Measurements from ENCODE around the gene IFI6. TPM values are rescaled to one million over a fixed set of nuclear protein-coding genes. Genes with fewer than 3 reads are reported as not detected.
A peak's percentile ranks its signal among the peaks of the same experiment; 100 is the strongest.

The IFI6 gene
- total and polyA plus RNA-seq, 5 donors, result 46.2 to 145 (median 59.3) TPM

GRCh38 chr1:27661412-27662075, 10.4 kb downstream of the IFI6 start:
- Histone ChIP-seq H3K27me3 (ENCODE audit: control insufficient read depth, insufficient read depth) (no peaks in the 10 kb centered on the region), H3K4me1 (ENCODE audit: control insufficient read depth, insufficient read depth, low read length) (peaks cover 6% of the 10 kb centered on the region), H3K9me3 (ENCODE audit: control insufficient read depth, low read length) (no peaks in the 10 kb centered on the region), H3K27ac (ENCODE audit: low read length) (no peak overlapping the region), H3K4me3 (ENCODE audit: low read length) (no peak overlapping the region)
- ATAC-seq (no peak), DNase-seq (no peak)
- 97% methylated on average over 8 of the region's 8 CpGs for WGBS
- intact Hi-C loops (cut with DNase I), result loop anchor here in 3 of 4 donors (2.0 to 10.0 kb wide), 3 partner anchors 53 to 367 kb away; partner anchors contain the start of gene GPR3 (in 1 of the 3)

GRCh38 chr1:27660300-27660835, 11.6 kb downstream of the IFI6 start:
- intact Hi-C loops (cut with DNase I), result loop anchor here in 2 of 4 donors (10.0 kb wide), 2 partner anchors 266 to 366 kb away; partner anchors contain the start of gene GPR3 (in 1 of the 2)
- Histone ChIP-seq H3K27me3 (ENCODE audit: control insufficient read depth, insufficient read depth) (no peaks in the 10 kb centered on the region), H3K4me1 (ENCODE audit: control insufficient read depth, insufficient read depth, low read length) (peaks cover 18% of the 10 kb centered on the region), H3K4me3 (ENCODE audit: low read length) (peak overlapping the region; percentile 60), H3K27ac (ENCODE audit: low read length) (peak overlapping the region; percentile 93), H3K9me3 (ENCODE audit: control insufficient read depth, low read length) (no peaks in the 10 kb centered on the region)
- ATAC-seq (no peak), DNase-seq (no peak)
- 58% methylated on average over 10 of the region's 10 CpGs for WGBS

GRCh38 chr1:27659497-27660299, 12.3 kb downstream of the IFI6 start:
- peaks cover 22% of the 10 kb centered on the region for H3K4me1 ChIP-seq (ENCODE audit: control insufficient read depth, insufficient read depth, low read length)
- 5% methylated on average over 78 of the region's 78 CpGs for WGBS

GRCh38 chr1:27658951-27659496, 13.0 kb downstream of the IFI6 start:
- H3K4me3 ChIP-seq (ENCODE audit: low read length), result no peak overlapping the region
- peak overlapping the region; percentile 92 for H3K27ac ChIP-seq (ENCODE audit: low read length)
- ATAC-seq (peak in 1 of 2 donors; percentile 5), DNase-seq (peak in 1 of 3 donors; percentile 45)
- no peaks in the 10 kb centered on the region for H3K27me3 ChIP-seq (ENCODE audit: control insufficient read depth, insufficient read depth)
- H3K9me3 ChIP-seq (ENCODE audit: control insufficient read depth, low read length), result no peaks in the 10 kb centered on the region
- peaks cover 22% of the 10 kb centered on the region for H3K4me1 ChIP-seq (ENCODE audit: control insufficient read depth, insufficient read depth, low read length)
- intact Hi-C loops (cut with DNase I), result loop anchor here in 2 of 4 donors (5.0 kb wide), 2 partner anchors 42 to 357 kb away; no protein-coding TSS in a partner anchor
- WGBS, result 41% methylated on average over 7 of the region's 7 CpGs

More at GRCh38 chr1:27659497-27660299, 12.3 kb downstream of the IFI6 start:
- Histone ChIP-seq H3K27me3 (ENCODE audit: control insufficient read depth, insufficient read depth) (no peaks in the 10 kb centered on the region), H3K9me3 (ENCODE audit: control insufficient read depth, low read length) (no peaks in the 10 kb centered on the region), H3K4me3 (ENCODE audit: low read length) (peak overlapping the region; percentile 60), H3K27ac (ENCODE audit: low read length) (peak overlapping the region; percentile 93)
- ATAC-seq (peak; percentile 83 to 90), DNase-seq (peak; percentile 95 to 98 (median 98))
- intact Hi-C loops (cut with DNase I), result loop anchor here in 3 of 4 donors (5.0 to 10.0 kb wide), 4 partner anchors 42 to 365 kb away; partner anchors contain the start of gene GPR3 (in 1 of the 3)

GRCh38 chr1:27656157-27656893, 15.7 kb downstream of the IFI6 start:
- ATAC-seq, result peak; percentile 44 to 73
- Histone ChIP-seq H3K4me3 (ENCODE audit: low read length) (no peak overlapping the region), H3K27me3 (ENCODE audit: control insufficient read depth, insufficient read depth) (no peaks in the 10 kb centered on the region), H3K4me1 (ENCODE audit: control insufficient read depth, insufficient read depth, low read length) (peaks cover 18% of the 10 kb centered on the region), H3K27ac (ENCODE audit: low read length) (peak overlapping the region; percentile 93), H3K9me3 (ENCODE audit: control insufficient read depth, low read length) (no peaks in the 10 kb centered on the region)
- peak; percentile 80 to 86 (median 84) for DNase-seq
- 75% methylated on average over 7 of the region's 7 CpGs for WGBS
- intact Hi-C loops (cut with DNase I), result loop anchor here in 2 of 4 donors (5.0 kb wide), 2 partner anchors 39 to 354 kb away; no protein-coding TSS in a partner anchor

GRCh38 chr1:27655151-27655937, 16.6 kb downstream of the IFI6 start:
- H3K27ac ChIP-seq (ENCODE audit: low read length), result peak overlapping the region; percentile 93
- peak in 1 of 2 donors; percentile 5 for ATAC-seq
- H3K4me3 ChIP-seq (ENCODE audit: low read length), result no peak overlapping the region
- no peaks in the 10 kb centered on the region for H3K9me3 ChIP-seq (ENCODE audit: control insufficient read depth, low read length)
- no peak for DNase-seq
- 53% methylated on average over 11 of the region's 11 CpGs for WGBS
- peaks cover 24% of the 10 kb centered on the region for H3K4me1 ChIP-seq (ENCODE audit: control insufficient read depth, insufficient read depth, low read length)
- intact Hi-C loops (cut with DNase I), result loop anchor here in 2 of 4 donors (5.0 kb wide), 2 partner anchors 38 to 353 kb away; no protein-coding TSS in a partner anchor
- H3K27me3 ChIP-seq (ENCODE audit: control insufficient read depth, insufficient read depth), result no peaks in the 10 kb centered on the region

- Histone ChIP-seq H3K27ac (ENCODE audit: low read length) (no peak overlapping the region), H3K4me3 (ENCODE audit: low read length) (no peak overlapping the region), H3K4me1 (ENCODE audit: control insufficient read depth, insufficient read depth, low read length) (peaks cover 30% of the 10 kb centered on the region), H3K27me3 (ENCODE audit: control insufficient read depth, insufficient read depth) (no peaks in the 10 kb centered on the region), H3K9me3 (ENCODE audit: control insufficient read depth, low read length) (no peaks in the 10 kb centered on the region)
- DNase-seq (no peak), ATAC-seq (no peak)
- intact Hi-C loops (cut with DNase I), result no loop called here
- 83% methylated on average over 5 of the region's 5 CpGs for WGBS
Observed at GRCh38 chr1:27652111-27652864, 19.7 kb downstream of the IFI6 start.

GRCh38 chr1:27650539-27651175, 21.3 kb downstream of the IFI6 start:
- intact Hi-C loops (cut with DNase I), result no loop called here
- Histone ChIP-seq H3K9me3 (ENCODE audit: control insufficient read depth, low read length) (no peaks in the 10 kb centered on the region), H3K27me3 (ENCODE audit: control insufficient read depth, insufficient read depth) (no peaks in the 10 kb centered on the region), H3K27ac (ENCODE audit: low read length) (peak overlapping the region; percentile 18), H3K4me1 (ENCODE audit: control insufficient read depth, insufficient read depth, low read length) (peaks cover 21% of the 10 kb centered on the region), H3K4me3 (ENCODE audit: low read length) (no peak overlapping the region)
- DNase-seq (no peak), ATAC-seq (peak; percentile 46 to 92)
- WGBS, result 20% methylated on average over 7 of the region's 7 CpGs

GRCh38 chr1:27650171-27650538, 21.8 kb downstream of the IFI6 start:
- ATAC-seq, result peak in 1 of 2 donors; percentile 10
- no peak for DNase-seq
- intact Hi-C loops (cut with DNase I), result no loop called here
- H3K27ac ChIP-seq (ENCODE audit: low read length), result no peak overlapping the region
- no peak overlapping the region for H3K4me3 ChIP-seq (ENCODE audit: low read length)
- peaks cover 16% of the 10 kb centered on the region for H3K4me1 ChIP-seq (ENCODE audit: control insufficient read depth, insufficient read depth, low read length)
- 28% methylated on average over 1 of the region's 1 CpG for WGBS
- no peaks in the 10 kb centered on the region for H3K27me3 ChIP-seq (ENCODE audit: control insufficient read depth, insufficient read depth)
- no peaks in the 10 kb centered on the region for H3K9me3 ChIP-seq (ENCODE audit: control insufficient read depth, low read length)

Measured in right cardiac atrium (tissue), 5 donors.